B cell (primary cell): ENCODE results near the gene RSPO4. TPM values are rescaled to one million over a fixed set of nuclear protein-coding genes. Genes with fewer than 3 reads are reported as not detected.

Experiments
- ATAC-seq: fragments of 200-7000 bp; cut with Tn5 transposase; one replicate; pipeline ENCODE4 v1.10.0; 2021; ENCODE audit warnings: low read depth, mild to moderate bottlenecking, moderate number of reproducible peaks, moderate library complexity
- CTCF ChIA-PET: fragments of 350-600 bp; sonication (Branson Sonifier 250); formaldehyde crosslinking; loops from one replicate; lab custom pipeline; 2021; ENCODE audit warnings: antibody characterized with exemption, inconsistent platforms; lab: Charles Lee
- POLR2A ChIA-PET: fragments of 350-600 bp; sonication (Branson Sonifier 250); formaldehyde crosslinking; loops from one replicate; lab custom pipeline; 2021; ENCODE audit warnings: antibody characterized with exemption; lab: Charles Lee
- DNase-seq: peaks from one replicate; pipeline ENCODE4 v3.0.0; 2013
- H2AFZ ChIP-seq: 2 replicates; pipeline ENCODE4 v1.6.1; 2012; ENCODE audit warnings: mild to moderate bottlenecking, low read depth, low read length; ENCODE audit not compliant: insufficient read depth, poor library complexity, severe bottlenecking
- H3K27ac ChIP-seq, 2 donors: 1 replicate in 1 of 2; 2 replicates in 1 of 2; pipeline ENCODE4 v1.5.1; 2012 to 2013; ENCODE audit warnings: low read length in 2 of 2, mild to moderate bottlenecking in 2 of 2, moderate library complexity in 1 of 2
- H3K27me3 ChIP-seq, 4 experiments: fragments of 200-600 bp in 1 of 4; sonication (generic) in 1 of 4; replicated peaks in 1 of 4; 1 replicate in 2 of 4; 2 replicates in 2 of 4; pipeline versions ENCODE4 v1.6.1 to v1.7.0; 2013 to 2016; ENCODE audit warnings: low read length in 3 of 4, mild to moderate bottlenecking in 2 of 4, mixed read lengths in 1 of 4, moderate library complexity in 1 of 4; ENCODE audit not compliant: insufficient read depth in 4 of 4, control insufficient read depth in 3 of 4; ENCODE audit errors: control extremely low read depth in 1 of 4
- H3K36me3 ChIP-seq, 2 experiments: replicated peaks in 1 of 2; 1 replicate in 1 of 2; 2 replicates in 1 of 2; pipeline versions ENCODE4 v1.6.1 to v1.7.1; 2013; ENCODE audit warnings: low read length in 1 of 2; ENCODE audit not compliant: insufficient read depth in 2 of 2, control insufficient read depth in 1 of 2; ENCODE audit errors: control extremely low read depth in 1 of 2, extremely low read depth in 1 of 2
- H3K4me1 ChIP-seq, 2 donors: fragments of 200-600 bp in 1 of 2; sonication (generic) in 1 of 2; 1 replicate in 1 of 2; 2 replicates in 1 of 2; pipeline versions ENCODE4 v1.5.1 to v1.6.1; 2013 to 2017; ENCODE audit warnings: low read length in 2 of 2; ENCODE audit not compliant: control insufficient read depth in 2 of 2, insufficient read depth in 2 of 2
- H3K4me2 ChIP-seq: replicated peaks from 2 replicates; pipeline ENCODE3; 2012; ENCODE audit warnings: mild to moderate bottlenecking, low read depth, low read length; ENCODE audit not compliant: poor library complexity, severe bottlenecking
- H3K4me3 ChIP-seq, 5 experiments: fragments of 200-600 bp in 1 of 5; sonication (generic) in 1 of 5; 1 replicate in 3 of 5; 2 replicates in 2 of 5; pipeline versions ENCODE4 v1.5.1 to v1.7.0; 2011 to 2016; ENCODE audit warnings: low read length in 4 of 5, mild to moderate bottlenecking in 4 of 5, low read depth in 2 of 5, control low read depth in 1 of 5, moderate library complexity in 1 of 5; ENCODE audit not compliant: insufficient read depth in 1 of 5; ENCODE audit errors: control extremely low read depth in 1 of 5, extremely low read depth in 1 of 5
- H3K79me2 ChIP-seq: fragments of 200-600 bp; sonication (generic); one replicate; pipeline ENCODE4 v1.6.0; 2016; ENCODE audit warnings: low read length; ENCODE audit not compliant: control insufficient read depth, insufficient read depth
- H3K9ac ChIP-seq: fragments of 200-600 bp; sonication (generic); 2 replicates; pipeline ENCODE4 v1.6.1; 2017; ENCODE audit warnings: mild to moderate bottlenecking, low read length, moderate library complexity
- H3K9me3 ChIP-seq, 3 donors: one replicate each; pipeline versions ENCODE4 v1.6.1 to v1.7.1; 2013; ENCODE audit warnings: low read length in 2 of 3; ENCODE audit not compliant: control insufficient read depth in 2 of 3, insufficient read depth in 1 of 3; ENCODE audit errors: control extremely low read depth in 1 of 3
- H4K20me1 ChIP-seq: 2 replicates; pipeline ENCODE4 v1.6.0; 2012; ENCODE audit warnings: mild to moderate bottlenecking, low read length; ENCODE audit not compliant: insufficient read depth, control insufficient read depth, poor library complexity, severe bottlenecking
- H3K27ac Mint-ChIP-seq: one replicate; pipeline ENCODE4 v1.8.0; 2021; ENCODE audit warnings: mixed read lengths
- H3K27me3 Mint-ChIP-seq: one replicate; pipeline ENCODE4 v1.8.0; 2021; ENCODE audit warnings: mixed read lengths
- H3K4me1 Mint-ChIP-seq: one replicate; pipeline ENCODE4 v1.8.0; 2021; ENCODE audit warnings: mixed read lengths
- H3K4me3 Mint-ChIP-seq: one replicate; pipeline ENCODE4 v1.8.0; 2021; ENCODE audit warnings: mixed read lengths
- H3K9me3 Mint-ChIP-seq: one replicate; pipeline ENCODE4 v1.8.0; 2022; ENCODE audit warnings: mixed read lengths; ENCODE audit not compliant: insufficient read depth
- CTCF ChIP-seq: fragments of 200-600 bp; IDR thresholded peaks from one replicate; pipeline ENCODE4 v1.8.0; 2022; ENCODE audit warnings: antibody characterized with exemption, mild to moderate bottlenecking
- EZH2 ChIP-seq: IDR thresholded peaks from 2 replicates; pipeline ENCODE4 v1.6.1; 2012; ENCODE audit warnings: borderline replicate concordance, low read depth, mild to moderate bottlenecking, moderate library complexity, low read length; ENCODE audit not compliant: insufficient read depth, poor library complexity, severe bottlenecking
- WGBS: methylation state at CpG from one replicate; pipeline ENCODE4 v1.1.5; 2013; ENCODE audit warnings: missing lambda C conversion rate; ENCODE audit not compliant: insufficient coverage; 5-methylcytosine and 5-hydroxymethylcytosine counted together
- intact Hi-C: fragments of 100-400 bp; cut with micrococcal nuclease; formaldehyde crosslinking; loops from one replicate; pipeline ENCODE4 v1.10.0; 2022
- polyA plus RNA-seq: library from polyadenylated mRNA; depleted of rRNA; stranded (reverse); fragments of >200 nt; gene quantifications from 2 replicates; pipeline ENCODE4 v1.2.3, GENCODE V29; 2012
- total RNA-seq, 2 donors: library from RNA; stranded (reverse); fragments of 120-200 nt in 1 of 2; gene quantifications; 1 replicate in 1 of 2; 2 replicates in 1 of 2; pipeline versions ENCODE4 v1.2.3 to v1.2.4, GENCODE V29; 2013 to 2022

Gene RSPO4
- total and polyA plus RNA-seq, 2 donors (not counting 1 experiment from before 2014, with no cell fraction given): 0.04 to 0.37 TPM

- Histone ChIP-seq H2AFZ (no peak overlapping the region), H4K20me1 (no peaks in the 10 kb centered on the region), H3K27ac (no peak overlapping the region), H3K4me1 (no peaks in the 10 kb centered on the region), H3K9me3 (no peaks in the 10 kb centered on the region), H3K36me3 (no peaks in the 10 kb centered on the region), H3K4me3 (no peak overlapping the region), H3K9ac (no peak overlapping the region), H3K27me3 (peaks cover 0 to 24% (median 5%) of the 10 kb centered on the region in 4 experiments), H3K79me2 (no peaks in the 10 kb centered on the region), H3K4me2 (no peak overlapping the region)
- ChIA-PET POLR2A (no interaction called here), CTCF (no interaction called here)
- intact Hi-C loops: no loop called here
- DNase-seq (no peak), ATAC-seq (no peak)
- WGBS: 87% methylated on average over 5 of the region's 8 CpGs
- TF ChIP-seq CTCF: no peak
- no peak for TF ChIP-seq EZH2
- H3K27me3 Mint-ChIP-seq: peaks cover 26% of the 10 kb centered on the region
- no peak overlapping the region for H3K27ac Mint-ChIP-seq
- no peaks in the 10 kb centered on the region for H3K9me3 Mint-ChIP-seq
- no peaks in the 10 kb centered on the region for H3K4me1 Mint-ChIP-seq
- H3K4me3 Mint-ChIP-seq: no peak overlapping the region
Measured at GRCh38 chr20:997016-997415, 5.1 kb downstream of the RSPO4 start.

- peaks cover 19% of the 10 kb centered on the region for H3K27me3 Mint-ChIP-seq
- 22% methylated on average over 3 of the region's 8 CpGs for WGBS
- CTCF ChIA-PET: interaction anchor here (0.6 to 1.2 kb wide), 2 partner anchors 38 to 372 kb away, joined by 3 read pairs; no protein-coding TSS in a partner anchor
Measured at GRCh38 chr20:995170-995569, 6.9 kb downstream of the RSPO4 start.

More at GRCh38 chr20:995170-995569, 6.9 kb downstream of the RSPO4 start:
- Mint-ChIP-seq H3K9me3 (no peaks in the 10 kb centered on the region), H3K27ac (no peak overlapping the region), H3K4me1 (no peaks in the 10 kb centered on the region), H3K4me3 (no peak overlapping the region)
- no peak overlapping the region for H3K9ac ChIP-seq
- no peak overlapping the region for H3K4me3 ChIP-seq
- no peak for ATAC-seq
- H3K27me3 ChIP-seq: peaks cover 0 to 10% (median 0%) of the 10 kb centered on the region in 4 experiments
- no peak for TF ChIP-seq EZH2
- no peak for TF ChIP-seq CTCF
- H3K9me3 ChIP-seq: peaks cover 0 to 3% (median 0%) of the 10 kb centered on the region in 3 donors
- no peak overlapping the region for H3K4me2 ChIP-seq
- H4K20me1 ChIP-seq: no peaks in the 10 kb centered on the region
- intact Hi-C loops: no loop called here
- H2AFZ ChIP-seq: no peak overlapping the region
- no peak overlapping the region for H3K27ac ChIP-seq
- H3K36me3 ChIP-seq: no peaks in the 10 kb centered on the region
- DNase-seq: no peak
- no peaks in the 10 kb centered on the region for H3K4me1 ChIP-seq
- H3K79me2 ChIP-seq: no peaks in the 10 kb centered on the region
- POLR2A ChIA-PET: no interaction called here
